MCF 10A (cell line): ENCODE data around the gene GAK. TPM values are rescaled to one million over a fixed set of nuclear protein-coding genes. Genes with fewer than 3 reads are reported as not detected.

Experiments
- BruUV-seq: library from RNA; stranded (reverse); fragments of 400-500 nt; replicated peaks from 2 replicates; lab custom pipeline; 2021; lab: Mats Ljungman, UMichigan
- CTCF ChIA-PET: fragments of 300-600 bp; sonication (Branson Sonifier 250); formaldehyde crosslinking; extraction: SDS; loops from one replicate; lab custom pipeline; 2021; ENCODE audit warnings: antibody characterized with exemption, inconsistent platforms; lab: Yijun Ruan, JAX
- POLR2A ChIA-PET: fragments of 300-600, 350-650 bp; sonication (Branson Sonifier 250); formaldehyde crosslinking; extraction: SDS; loops from one replicate; lab custom pipeline; 2020; ENCODE audit warnings: antibody characterized with exemption, inconsistent platforms; lab: Yijun Ruan, JAX
- DNase-seq: peaks from one replicate; pipeline ENCODE4 v3.0.0-alpha.2; 2018; ENCODE audit not compliant: unreplicated experiment
- H3K27ac Mint-ChIP-seq: one replicate; pipeline ENCODE4 v1.8.0; 2022; ENCODE audit warnings: mild to moderate bottlenecking, low read depth, mixed read lengths; ENCODE audit not compliant: unreplicated experiment
- H3K27me3 Mint-ChIP-seq: one replicate; pipeline ENCODE4 v1.8.0; 2022; ENCODE audit warnings: mixed read lengths; ENCODE audit not compliant: insufficient read depth, unreplicated experiment
- H3K36me3 Mint-ChIP-seq: one replicate; pipeline ENCODE4 v1.8.0; 2022; ENCODE audit warnings: mild to moderate bottlenecking, moderate library complexity, mixed read lengths; ENCODE audit not compliant: insufficient read depth, unreplicated experiment
- H3K4me1 Mint-ChIP-seq: one replicate; pipeline ENCODE4 v1.8.0; 2022; ENCODE audit warnings: mixed read lengths; ENCODE audit not compliant: insufficient read depth, unreplicated experiment
- H3K4me3 Mint-ChIP-seq: one replicate; pipeline ENCODE4 v1.8.0; 2022; ENCODE audit warnings: mild to moderate bottlenecking, moderate library complexity, mixed read lengths; ENCODE audit not compliant: unreplicated experiment
- H3K9me3 Mint-ChIP-seq: one replicate; pipeline ENCODE4 v1.8.0; 2022; ENCODE audit warnings: mixed read lengths; ENCODE audit not compliant: unreplicated experiment
- intact Hi-C: fragments of 100-400 bp; cut with micrococcal nuclease; formaldehyde crosslinking; loops from 2 replicates; pipeline ENCODE4 v1.14.1; 2022
- total RNA-seq: library from RNA; stranded (reverse); gene quantifications from 2 replicates; pipeline ENCODE4 v1.2.3, GENCODE V29; 2022
- TF ChIP-seq, protein P1 (sequence below): fragments of 200-600 bp; IDR thresholded peaks from one replicate; pipeline ENCODE4 v1.8.0; 2022; ENCODE audit warnings: antibody characterized with exemption, mild to moderate bottlenecking; ENCODE audit not compliant: unreplicated experiment

Gene GAK
- total RNA-seq, 1 experiment from 2014 or later, result 72.9 TPM

DNA sequence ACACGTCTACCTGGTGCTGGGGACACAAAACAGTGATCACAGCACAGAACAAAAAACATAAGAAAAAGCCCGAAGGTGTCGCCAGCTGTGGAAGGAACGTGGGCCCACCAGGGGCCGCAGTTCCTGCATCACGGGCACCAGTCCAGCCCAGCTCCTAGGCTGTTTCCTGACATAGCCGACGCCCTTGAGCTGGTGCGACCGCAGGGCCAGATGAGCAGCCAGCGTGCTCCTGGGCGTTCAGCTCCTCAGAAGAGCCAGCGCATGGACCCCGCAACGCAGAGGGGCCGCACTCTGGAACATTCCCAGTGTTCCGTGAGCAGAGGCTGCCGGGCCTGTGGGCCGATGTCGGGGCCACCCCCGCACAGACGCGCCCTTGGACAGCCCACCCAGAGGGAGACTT is 44.1 kb downstream of the GAK start:
- Mint-ChIP-seq H3K4me3 (no peak overlapping the region), H3K9me3 (no peaks in the 10 kb centered on the region), H3K27me3 (no peaks in the 10 kb centered on the region), H3K36me3 (peaks cover 22% of the 10 kb centered on the region), H3K4me1 (no peaks in the 10 kb centered on the region), H3K27ac (no peak overlapping the region)
- ChIA-PET POLR2A (no interaction called here), CTCF (no interaction called here)
- DNase-seq, result no peak
- BruUV-seq, result no TSS peak
- TF ChIP-seq, protein P1, sequence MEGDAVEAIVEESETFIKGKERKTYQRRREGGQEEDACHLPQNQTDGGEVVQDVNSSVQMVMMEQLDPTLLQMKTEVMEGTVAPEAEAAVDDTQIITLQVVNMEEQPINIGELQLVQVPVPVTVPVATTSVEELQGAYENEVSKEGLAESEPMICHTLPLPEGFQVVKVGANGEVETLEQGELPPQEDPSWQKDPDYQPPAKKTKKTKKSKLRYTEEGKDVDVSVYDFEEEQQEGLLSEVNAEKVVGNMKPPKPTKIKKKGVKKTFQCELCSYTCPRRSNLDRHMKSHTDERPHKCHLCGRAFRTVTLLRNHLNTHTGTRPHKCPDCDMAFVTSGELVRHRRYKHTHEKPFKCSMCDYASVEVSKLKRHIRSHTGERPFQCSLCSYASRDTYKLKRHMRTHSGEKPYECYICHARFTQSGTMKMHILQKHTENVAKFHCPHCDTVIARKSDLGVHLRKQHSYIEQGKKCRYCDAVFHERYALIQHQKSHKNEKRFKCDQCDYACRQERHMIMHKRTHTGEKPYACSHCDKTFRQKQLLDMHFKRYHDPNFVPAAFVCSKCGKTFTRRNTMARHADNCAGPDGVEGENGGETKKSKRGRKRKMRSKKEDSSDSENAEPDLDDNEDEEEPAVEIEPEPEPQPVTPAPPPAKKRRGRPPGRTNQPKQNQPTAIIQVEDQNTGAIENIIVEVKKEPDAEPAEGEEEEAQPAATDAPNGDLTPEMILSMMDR, result no peak
- intact Hi-C loops, result no loop called here

DNA sequence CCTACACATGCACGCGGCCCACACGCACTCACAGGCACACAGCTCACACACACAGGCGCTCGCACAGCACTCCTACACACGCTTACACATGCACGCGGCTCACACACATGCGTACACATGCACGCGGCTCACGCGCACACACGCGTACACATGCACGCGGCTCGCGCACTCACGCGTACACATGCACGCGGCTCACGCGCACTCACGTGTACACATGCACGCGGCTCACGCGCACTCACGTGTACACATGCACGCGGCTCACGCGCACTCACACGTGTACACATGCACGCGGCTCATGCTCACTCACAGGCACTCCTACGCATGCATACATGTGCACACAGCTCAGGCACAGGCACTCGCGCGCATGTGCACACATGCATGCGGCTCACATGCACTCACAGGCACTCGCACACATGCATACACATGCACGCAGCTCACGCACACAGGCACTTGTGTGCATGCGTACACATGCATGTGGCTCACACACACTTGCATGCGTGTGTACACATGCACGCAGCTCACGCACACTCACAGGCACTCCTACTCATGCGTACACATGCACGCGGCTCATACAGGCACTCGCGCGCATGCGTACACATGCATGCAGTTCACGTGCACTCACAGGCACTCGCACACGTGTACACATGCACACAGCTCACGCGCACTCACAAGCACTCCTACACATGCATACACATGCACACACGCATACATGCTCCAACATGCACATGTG is 44.9 kb downstream of the GAK start:
- BruUV-seq, result no TSS peak

DNA sequence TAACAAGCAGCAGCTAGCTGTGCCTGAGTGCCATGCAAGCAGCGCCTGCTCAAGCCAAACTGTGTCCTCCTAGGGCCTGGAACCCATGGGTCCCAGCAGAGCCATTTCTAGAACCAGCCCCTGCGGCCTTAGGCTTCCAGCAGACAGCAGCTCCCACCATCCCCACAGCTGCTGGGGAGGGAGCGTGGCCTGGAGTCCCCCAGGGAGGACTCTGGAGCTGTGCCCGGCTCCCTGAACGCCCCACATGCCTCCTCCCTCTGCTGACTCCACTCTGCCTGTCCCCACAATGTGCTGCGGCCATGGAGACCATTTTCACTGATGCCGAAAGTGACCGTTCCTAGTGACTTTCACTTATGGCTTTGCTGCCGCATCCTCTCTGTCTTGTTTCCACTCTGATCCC is 45.9 kb downstream of the GAK start:
- CTCF ChIA-PET, result interaction anchor here (0.7 kb wide), 1 partner anchor 14 kb away, joined by 4 read pairs; no protein-coding TSS in a partner anchor
- Mint-ChIP-seq H3K27me3 (no peaks in the 10 kb centered on the region), H3K4me1 (no peaks in the 10 kb centered on the region), H3K9me3 (no peaks in the 10 kb centered on the region), H3K4me3 (no peak overlapping the region), H3K36me3 (peaks cover 25% of the 10 kb centered on the region), H3K27ac (no peak overlapping the region)
- TF ChIP-seq, protein P1, result no peak
- POLR2A ChIA-PET, result no interaction called here
- no TSS peak for BruUV-seq
- intact Hi-C loops, result no loop called here
- no peak for DNase-seq

More for the DNA sequence above, 44.9 kb downstream of the GAK start:
- ChIA-PET POLR2A (no interaction called here), CTCF (no interaction called here)
- Mint-ChIP-seq H3K27ac (no peak overlapping the region), H3K27me3 (no peaks in the 10 kb centered on the region), H3K36me3 (peaks cover 24% of the 10 kb centered on the region), H3K4me1 (no peaks in the 10 kb centered on the region), H3K4me3 (no peak overlapping the region), H3K9me3 (no peaks in the 10 kb centered on the region)
- DNase-seq, result no peak
- intact Hi-C loops, result no loop called here
- TF ChIP-seq, protein P1, result no peak

DNA sequence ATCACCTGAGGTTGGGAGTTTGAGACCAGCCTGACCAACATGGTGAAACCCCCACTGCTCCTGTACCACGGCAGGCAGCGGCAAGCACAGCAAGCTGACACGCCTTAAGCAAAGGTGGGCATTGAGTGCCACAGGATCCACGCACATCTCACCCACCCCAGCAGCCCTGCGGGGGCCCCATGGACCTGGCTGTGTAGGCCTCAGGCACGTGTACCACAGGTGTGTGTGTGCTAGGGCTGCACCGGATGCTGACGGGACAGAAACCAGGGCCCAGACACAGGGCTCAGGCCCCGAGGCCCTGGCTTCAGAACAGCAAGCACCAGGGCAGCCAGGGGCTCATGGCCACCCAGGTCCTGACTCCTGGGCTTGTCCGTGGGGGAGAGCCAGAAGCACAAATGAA is 46.8 kb downstream of the GAK start:
- Mint-ChIP-seq H3K27me3 (no peaks in the 10 kb centered on the region), H3K4me1 (no peaks in the 10 kb centered on the region), H3K9me3 (no peaks in the 10 kb centered on the region), H3K36me3 (peaks cover 22% of the 10 kb centered on the region), H3K4me3 (no peak overlapping the region), H3K27ac (no peak overlapping the region)
- CTCF ChIA-PET, result no interaction called here
- intact Hi-C loops, result no loop called here
- POLR2A ChIA-PET, result no interaction called here
- DNase-seq, result no peak
- BruUV-seq, result no TSS peak
- TF ChIP-seq, protein P1, result no peak
